ENCODE measurements around the gene C16orf74.

GRCh38 chr16:85789773-85790172 is 38.9 kb upstream of the C16orf74 start:
- TF ChIP-seq CTCF (IDR thresholded peaks at IDR 0.05) (no peak), POLR2A (IDR thresholded peaks at IDR 0.05) (no peak)
